HEK293T (cell line): Measurements from ENCODE around the gene TMEM88.
"Not testable (repeated sequence)": the region's sequence is repeated elsewhere in the genome, so short reads cannot be mapped to it uniquely, and the experiment has no call there.

Experiments used
- CTCF ChIA-PET: fragments of 350-600 bp; formaldehyde crosslinking; extraction: SDS; loops from one replicate; lab custom pipeline; 2021; ENCODE audit warnings: antibody characterized with exemption, inconsistent platforms; lab: Yijun Ruan, JAX
- POLR2A ChIA-PET: fragments of 350-600 bp; formaldehyde crosslinking; extraction: SDS; loops from one replicate; lab custom pipeline; 2020; ENCODE audit warnings: antibody characterized with exemption, inconsistent platforms; lab: Yijun Ruan, JAX
- DNase-seq: peaks from one replicate; pipeline ENCODE4 v3.0.0; 2012; ENCODE audit warnings: mixed read lengths; ENCODE audit errors: extremely low spot score
- ARNT ChIP-seq: fragments of 450-650 bp; IDR thresholded peaks from 2 replicates; pipeline ENCODE4 v1.6.1; 2017; ENCODE audit warnings: mild to moderate bottlenecking
- BHLHE40 ChIP-seq: fragments of 450-650 bp; IDR thresholded peaks from 2 replicates; pipeline ENCODE4 v1.6.1; 2016; ENCODE audit warnings: mild to moderate bottlenecking, moderate library complexity, borderline replicate concordance
- CTBP1 ChIP-seq: fragments of 450-650 bp; IDR thresholded peaks from 2 replicates; pipeline ENCODE4 v1.6.1; 2016; ENCODE audit warnings: borderline replicate concordance
- ELF4 ChIP-seq: fragments of 450-650 bp; IDR thresholded peaks from 2 replicates; pipeline ENCODE4 v1.6.1; 2017; ENCODE audit warnings: antibody characterized with exemption
- FOXA1 ChIP-seq: fragments of 450-650 bp; IDR thresholded peaks from 2 replicates; pipeline ENCODE4 v1.6.1; 2016; ENCODE audit warnings: mild to moderate bottlenecking
- FOXK2 ChIP-seq: fragments of 450-650 bp; IDR thresholded peaks from 2 replicates; pipeline ENCODE4 v1.6.1; 2016; ENCODE audit warnings: mild to moderate bottlenecking
- FOXM1 ChIP-seq: fragments of 450-650 bp; IDR thresholded peaks from 2 replicates; pipeline ENCODE4 v1.6.1; 2017; ENCODE audit warnings: mild to moderate bottlenecking, borderline replicate concordance
- HDGF ChIP-seq: fragments of 450-650 bp; IDR thresholded peaks from 2 replicates; pipeline ENCODE4 v1.6.1; 2017; ENCODE audit warnings: antibody characterized with exemption, borderline replicate concordance
- L3MBTL2 ChIP-seq: fragments of 450-650 bp; conservative IDR thresholded peaks from 2 replicates; pipeline ENCODE4 v1.6.1; 2016; ENCODE audit warnings: mild to moderate bottlenecking
- LEF1 ChIP-seq: fragments of 450-650 bp; IDR thresholded peaks from 2 replicates; pipeline ENCODE4 v1.6.1; 2017; ENCODE audit warnings: mild to moderate bottlenecking, borderline replicate concordance
- NFRKB ChIP-seq: fragments of 450-650 bp; IDR thresholded peaks from 2 replicates; pipeline ENCODE4 v1.6.1; 2016; ENCODE audit warnings: mild to moderate bottlenecking, moderate library complexity
- SP1 ChIP-seq: fragments of 450-650 bp; IDR thresholded peaks from 2 replicates; pipeline ENCODE4 v1.6.1; 2017
- SUZ12 ChIP-seq: fragments of 450-650 bp; IDR thresholded peaks from 2 replicates; pipeline ENCODE4 v1.6.1; 2016; ENCODE audit warnings: mild to moderate bottlenecking
- TARDBP ChIP-seq: fragments of 450-650 bp; IDR thresholded peaks from 2 replicates; pipeline ENCODE4 v1.6.1; 2016
- ZNF384 ChIP-seq: fragments of 450-650 bp; IDR thresholded peaks from 2 replicates; pipeline ENCODE4 v1.6.1; 2016
- TF ChIP-seq, protein P1 (sequence below): fragments of 450-650 bp; IDR thresholded peaks from 2 replicates; pipeline ENCODE4 v1.6.1; 2016

The TMEM88 gene

DNA sequence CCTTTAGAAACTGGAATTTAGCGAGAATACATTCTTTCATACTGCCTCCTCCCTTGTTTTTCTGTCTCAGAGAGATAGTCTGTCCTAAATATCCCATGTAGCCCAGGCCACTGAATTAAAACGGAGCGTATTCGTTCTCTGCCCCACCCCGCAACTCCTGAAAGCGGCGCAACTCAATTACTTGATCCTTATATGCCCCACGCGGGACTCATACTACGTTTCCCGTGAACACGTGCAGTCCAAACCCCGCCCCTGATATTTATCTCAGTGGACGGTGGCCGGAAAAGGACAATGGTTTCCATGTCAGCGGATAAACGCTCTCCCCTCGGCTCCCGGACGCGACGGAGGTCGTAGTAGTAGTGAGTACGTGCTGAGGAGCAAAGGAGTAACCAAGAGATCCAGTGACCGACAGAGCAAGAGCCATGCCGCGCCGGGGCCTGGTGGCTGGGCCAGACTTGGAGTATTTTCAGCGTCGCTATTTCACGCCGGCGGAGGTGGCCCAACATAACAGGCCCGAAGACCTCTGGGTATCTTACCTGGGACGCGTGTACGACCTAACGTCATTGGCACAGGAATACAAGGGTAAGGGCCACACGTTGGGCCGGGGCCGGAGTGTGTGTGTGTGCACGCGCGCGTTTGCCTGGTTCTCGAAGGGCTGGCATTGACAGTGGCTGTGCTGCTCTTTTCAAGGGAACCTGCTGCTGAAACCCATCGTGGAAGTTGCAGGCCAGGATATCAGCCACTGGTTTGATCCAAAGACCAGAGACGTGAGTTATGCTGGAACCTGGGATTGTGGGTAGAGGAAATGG is 3.1 kb downstream of the TMEM88 start, which contains the start of gene CYB5D1:
CYB5D1 (plus strand) TSS at position 291 of the 809 bp plus-strand sequence; CDS start at position 423, 132 bp downstream.
- TF ChIP-seq TARDBP = peak; percentile 26; the same call in 1 of the 2 replicates
- TF ChIP-seq BHLHE40 = no peak
- no peak for TF ChIP-seq NFRKB
- TF ChIP-seq, protein P1, sequence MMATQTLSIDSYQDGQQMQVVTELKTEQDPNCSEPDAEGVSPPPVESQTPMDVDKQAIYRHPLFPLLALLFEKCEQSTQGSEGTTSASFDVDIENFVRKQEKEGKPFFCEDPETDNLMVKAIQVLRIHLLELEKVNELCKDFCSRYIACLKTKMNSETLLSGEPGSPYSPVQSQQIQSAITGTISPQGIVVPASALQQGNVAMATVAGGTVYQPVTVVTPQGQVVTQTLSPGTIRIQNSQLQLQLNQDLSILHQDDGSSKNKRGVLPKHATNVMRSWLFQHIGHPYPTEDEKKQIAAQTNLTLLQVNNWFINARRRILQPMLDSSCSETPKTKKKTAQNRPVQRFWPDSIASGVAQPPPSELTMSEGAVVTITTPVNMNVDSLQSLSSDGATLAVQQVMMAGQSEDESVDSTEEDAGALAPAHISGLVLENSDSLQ = no peak
- no peak for TF ChIP-seq HDGF
- TF ChIP-seq SP1 = no peak
- TF ChIP-seq SUZ12 = no peak
- no peak for TF ChIP-seq FOXM1
- TF ChIP-seq ARNT = no peak
- peak; percentile 91 for TF ChIP-seq L3MBTL2
- TF ChIP-seq ZNF384 = no peak
- TF ChIP-seq FOXK2 = no peak
- TF ChIP-seq ELF4 = no peak
- ChIA-PET CTCF (interaction anchor here (0.6 to 1.2 kb wide), 8 partner anchors 23 to 132 kb away, joined by 3 to 7 read pairs (median 4); partner anchors contain the start of gene KDM6B), POLR2A (interaction anchor here (0.6 to 1.9 kb wide), 22 partner anchors 13 to 391 kb away, joined by 3 to 18 read pairs (median 4); partner anchors contain the start of genes CHD3, CNTROB, PFAS and RNF227)
- DNase-seq = peak; percentile 64

DNA sequence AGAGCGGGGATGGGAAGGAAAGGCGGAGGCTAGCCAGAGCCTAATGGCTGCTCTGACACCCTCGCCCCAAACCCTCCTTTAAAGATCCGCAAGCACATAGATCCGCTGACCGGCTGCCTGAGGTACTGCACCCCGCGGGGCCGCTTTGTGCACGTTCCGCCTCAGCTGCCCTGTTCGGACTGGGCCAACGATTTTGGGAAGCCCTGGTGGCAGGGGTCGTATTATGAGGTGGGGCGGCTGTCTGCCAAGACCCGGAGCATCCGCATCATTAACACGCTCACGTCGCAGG is 3.6 kb downstream of the TMEM88 start:
- ChIA-PET POLR2A (no interaction called here), CTCF (interaction anchor here (0.5 to 2.7 kb wide), 4 partner anchors 24 to 337 kb away, joined by 3 to 8 read pairs (median 5); no protein-coding TSS in a partner anchor)
- peak; percentile 57 for DNase-seq
- TF ChIP-seq NFRKB = no peak
- no peak for TF ChIP-seq FOXK2
- no peak for TF ChIP-seq FOXM1
- TF ChIP-seq SUZ12 = no peak
- no peak for TF ChIP-seq TARDBP
- TF ChIP-seq ELF4 = no peak
- TF ChIP-seq ARNT = no peak
- TF ChIP-seq BHLHE40 = no peak
- no peak for TF ChIP-seq FOXA1
- no peak for TF ChIP-seq ZNF384
- no peak for TF ChIP-seq SP1
- TF ChIP-seq L3MBTL2 = no peak
- TF ChIP-seq LEF1 = no peak
- TF ChIP-seq, protein P1 = no peak
- TF ChIP-seq HDGF = no peak
- TF ChIP-seq CTBP1 = no peak

- no peak for DNase-seq
- ChIA-PET POLR2A (no interaction called here), CTCF (interaction anchor here (0.5 to 2.7 kb wide), 6 partner anchors 24 to 337 kb away, joined by 3 to 8 read pairs (median 4); no protein-coding TSS in a partner anchor)
- TF ChIP-seq L3MBTL2 (no peak), HDGF (no peak), ZNF384 (no peak), NFRKB (no peak), LEF1 (no peak), FOXM1 (no peak), TARDBP (no peak), BHLHE40 (no peak), ARNT (no peak), CTBP1 (no peak), FOXK2 (no peak)
These were observed 4.2 kb downstream of the TMEM88 start for GRCh38 chr17:7859028-7859427.

- DNase-seq = peak; percentile 44
- CTCF ChIA-PET = interaction anchor here (0.6 to 1.5 kb wide), 4 partner anchors 18 to 130 kb away, joined by 3 to 6 read pairs (median 3); no protein-coding TSS in a partner anchor
- POLR2A ChIA-PET = no interaction called here
These were observed 8.0 kb downstream of the TMEM88 start for GRCh38 chr17:7862692-7863437.

GRCh38 chr17:7864384-7864783 is 9.5 kb downstream of the TMEM88 start:
- CTCF ChIA-PET = interaction anchor here (1.0 to 1.1 kb wide), 3 partner anchors 35 to 237 kb away, joined by 3 to 4 read pairs (median 3); partner anchors contain the start of gene SAT2

More at GRCh38 chr17:7862692-7863437, 8.0 kb downstream of the TMEM88 start:
- TF ChIP-seq CTBP1 (no peak), ELF4 (no peak), ZNF384 (peak; percentile 88), HDGF (no peak)

GRCh38 chr17:7864995-7865650 is 10.3 kb downstream of the TMEM88 start:
- ChIA-PET CTCF (interaction anchor here (1.0 to 1.1 kb wide), 2 partner anchors 151 to 237 kb away, joined by 3 read pairs; partner anchors contain the start of gene SAT2), POLR2A (interaction anchor here (0.9 kb wide), 1 partner anchor 9 kb away, joined by 3 read pairs; no protein-coding TSS in a partner anchor)
- no peak for DNase-seq
- no peak for TF ChIP-seq LEF1
- TF ChIP-seq ELF4 = no peak
- no peak for TF ChIP-seq CTBP1
- TF ChIP-seq HDGF = no peak
- TF ChIP-seq TARDBP = no peak
- no peak for TF ChIP-seq FOXM1
- TF ChIP-seq FOXK2 = no peak
- no peak for TF ChIP-seq ZNF384
- TF ChIP-seq L3MBTL2 = no peak
- TF ChIP-seq BHLHE40 = no peak
- TF ChIP-seq SP1 = no peak
- no peak for TF ChIP-seq NFRKB
- TF ChIP-seq, protein P1 = no peak
- no peak for TF ChIP-seq SUZ12
- TF ChIP-seq ARNT = no peak
- no peak for TF ChIP-seq FOXA1

More at GRCh38 chr17:7864384-7864783, 9.5 kb downstream of the TMEM88 start:
- DNase-seq, POLR2A ChIA-PET: not testable (repeated sequence)
